ENCODE results near the gene PDCL3. TPM values are rescaled to one million over a fixed set of nuclear protein-coding genes. Genes with fewer than 3 reads are reported as not detected.

PDCL3 gene
- total and polyA plus RNA-seq, 2 experiments from 2014 or later, result 28.1 to 72.4 TPM

GRCh38 chr2:100518801-100519200, 44.0 kb upstream of the PDCL3 start:
- no peak overlapping the region for H3K4me3 Mint-ChIP-seq
- Histone ChIP-seq H3K27me3 (ENCODE audit: insufficient read depth) (no peaks in the 10 kb centered on the region), H3K4me1 (ENCODE audit: insufficient read depth) (no peaks in the 10 kb centered on the region), H3K4me2 (no peak overlapping the region), H3K36me3 (ENCODE audit: insufficient read depth) (no peaks in the 10 kb centered on the region), H3F3A (replicated peaks; ENCODE audit: low read depth) (no peaks in the 10 kb centered on the region), H3K9me2 (ENCODE audit: insufficient read depth) (no peaks in the 10 kb centered on the region), H2AFZ (no peak overlapping the region), H3K27ac (ENCODE audit: low read depth) (no peak overlapping the region), H4K20me1 (replicated peaks; ENCODE audit: insufficient read depth) (no peaks in the 10 kb centered on the region), H3K4me3 (no peak overlapping the region), H3K79me2 (replicated peaks; ENCODE audit: insufficient read depth) (no peaks in the 10 kb centered on the region)
- H3K27ac Mint-ChIP-seq, result no peak overlapping the region
- H3K27me3 Mint-ChIP-seq (ENCODE audit: insufficient read depth, low read depth, poor library complexity), result peaks cover 4% of the 10 kb centered on the region
- peaks cover 3% of the 10 kb centered on the region; the same call in 1 of the 3 replicates for H3K9me3 Mint-ChIP-seq
- H3K36me3 Mint-ChIP-seq (ENCODE audit: low read depth), result peaks cover 3% of the 10 kb centered on the region; the same call in 1 of the 3 replicates
- no peak for TF ChIP-seq JUNB (IDR thresholded peaks at IDR 0.05; ENCODE audit: unreplicated experiment)
- no peak for TF ChIP-seq ZNF331 (CRISPR knock-in tag; IDR thresholded peaks at IDR 0.05; ENCODE audit: low read depth)
- TF ChIP-seq POLR2AphosphoS5 (IDR thresholded peaks at IDR 0.05; ENCODE audit: low read depth), result no peak
- TF ChIP-seq STAT1 (IDR thresholded peaks at IDR 0.05; ENCODE audit: unreplicated experiment), result no peak
- TF ChIP-seq EZH2phosphoT487 (IDR thresholded peaks at IDR 0.05; ENCODE audit: unreplicated experiment), result no peak
- TF ChIP-seq ZNF462 (CRISPR knock-in tag; IDR thresholded peaks at IDR 0.05), result no peak
- TF ChIP-seq, protein P1, sequence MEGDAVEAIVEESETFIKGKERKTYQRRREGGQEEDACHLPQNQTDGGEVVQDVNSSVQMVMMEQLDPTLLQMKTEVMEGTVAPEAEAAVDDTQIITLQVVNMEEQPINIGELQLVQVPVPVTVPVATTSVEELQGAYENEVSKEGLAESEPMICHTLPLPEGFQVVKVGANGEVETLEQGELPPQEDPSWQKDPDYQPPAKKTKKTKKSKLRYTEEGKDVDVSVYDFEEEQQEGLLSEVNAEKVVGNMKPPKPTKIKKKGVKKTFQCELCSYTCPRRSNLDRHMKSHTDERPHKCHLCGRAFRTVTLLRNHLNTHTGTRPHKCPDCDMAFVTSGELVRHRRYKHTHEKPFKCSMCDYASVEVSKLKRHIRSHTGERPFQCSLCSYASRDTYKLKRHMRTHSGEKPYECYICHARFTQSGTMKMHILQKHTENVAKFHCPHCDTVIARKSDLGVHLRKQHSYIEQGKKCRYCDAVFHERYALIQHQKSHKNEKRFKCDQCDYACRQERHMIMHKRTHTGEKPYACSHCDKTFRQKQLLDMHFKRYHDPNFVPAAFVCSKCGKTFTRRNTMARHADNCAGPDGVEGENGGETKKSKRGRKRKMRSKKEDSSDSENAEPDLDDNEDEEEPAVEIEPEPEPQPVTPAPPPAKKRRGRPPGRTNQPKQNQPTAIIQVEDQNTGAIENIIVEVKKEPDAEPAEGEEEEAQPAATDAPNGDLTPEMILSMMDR (conservative IDR thresholded peaks at IDR 0.05; ENCODE audit: low read depth in 2 of 2), result no peak
- TF ChIP-seq EZH2 (IDR thresholded peaks at IDR 0.05; ENCODE audit: low read depth, unreplicated experiment), result no peak
- TF ChIP-seq ETS1 (IDR thresholded peaks at IDR 0.05), result no peak
- TF ChIP-seq ZNF114 (CRISPR knock-in tag; IDR thresholded peaks at IDR 0.05), result no peak
- TF ChIP-seq REST (IDR thresholded peaks at IDR 0.05; ENCODE audit: unreplicated experiment), result no peak
- no peak for TF ChIP-seq NANOG (IDR thresholded peaks at IDR 0.05; ENCODE audit: borderline replicate concordance)
- TF ChIP-seq CREB1 (CRISPR knock-in tag; IDR thresholded peaks at IDR 0.05; ENCODE audit: low read depth), result no peak
- ATAC-seq (no peak), DNase-seq (ENCODE audit: low spot score) (no peak)
- no peaks in the 10 kb centered on the region for H3K4me1 Mint-ChIP-seq
